Stimulated activated CD8-positive, alpha-beta memory T cell treated with anti-CD3 and anti-CD28 coated beads, Interleukin-12 subunit alpha, Interleukin-12 subunit beta, amount 100 ng/mL, for 1 hour (primary cell): ENCODE data around the gene MYO5A.
"Not testable (repeated sequence)": the region's sequence is repeated elsewhere in the genome, so short reads cannot be mapped to it uniquely, and the experiment has no call there.

Experiments
- DNase-seq: peaks from one replicate; pipeline ENCODE4 v3.0.0-alpha.2; 2020; ENCODE audit warnings: low read depth

MYO5A gene

GRCh38 chr15:52417957-52418356, 110.7 kb downstream of the MYO5A start:
- DNase-seq: no peak

GRCh38 chr15:52417521-52417920, 111.2 kb downstream of the MYO5A start:
- no peak for DNase-seq

- DNase-seq: not testable (repeated sequence)
Observed at GRCh38 chr15:52416566-52416965, 112.1 kb downstream of the MYO5A start.

- no peak for DNase-seq
Observed at GRCh38 chr15:52415628-52416027, 113.1 kb downstream of the MYO5A start.

- no peak for DNase-seq
Observed at GRCh38 chr15:52414936-52415335, 113.7 kb downstream of the MYO5A start.

GRCh38 chr15:52408823-52409222, 119.9 kb downstream of the MYO5A start:
- no peak for DNase-seq

- DNase-seq: no peak
Observed at GRCh38 chr15:52407374-52407773, 121.3 kb downstream of the MYO5A start.

- no peak for DNase-seq
Observed at GRCh38 chr15:52406601-52407000, 122.1 kb downstream of the MYO5A start.

- DNase-seq: no peak
Observed at GRCh38 chr15:52405856-52406255, 122.8 kb downstream of the MYO5A start.

GRCh38 chr15:52397118-52397517, 131.6 kb downstream of the MYO5A start:
- no peak for DNase-seq

- no peak for DNase-seq
Observed at GRCh38 chr15:52394118-52394517, 134.6 kb downstream of the MYO5A start.

- no peak for DNase-seq
Observed at GRCh38 chr15:52392008-52392687, 136.5 kb downstream of the MYO5A start.

- no peak for DNase-seq
Observed at GRCh38 chr15:52391069-52391468, 137.6 kb downstream of the MYO5A start.

GRCh38 chr15:52385670-52386069, 143.0 kb downstream of the MYO5A start:
- DNase-seq: no peak

- DNase-seq: no peak
Observed at GRCh38 chr15:52383100-52383588, 145.5 kb downstream of the MYO5A start.

GRCh38 chr15:52382647-52383046, 146.0 kb downstream of the MYO5A start:
- DNase-seq: no peak

- no peak for DNase-seq
Observed at GRCh38 chr15:52379395-52380106, 149.1 kb downstream of the MYO5A start.

- no peak for DNase-seq
Observed at GRCh38 chr15:52378746-52379394, 149.8 kb downstream of the MYO5A start.

- no peak for DNase-seq
Observed at GRCh38 chr15:52370010-52370409, 158.7 kb downstream of the MYO5A start.

GRCh38 chr15:52369455-52369854, 159.2 kb downstream of the MYO5A start:
- no peak for DNase-seq

- DNase-seq: no peak
Observed at GRCh38 chr15:52369030-52369429, 159.7 kb downstream of the MYO5A start.

GRCh38 chr15:52368402-52368801, 160.3 kb downstream of the MYO5A start:
- DNase-seq: no peak

GRCh38 chr15:52362497-52362896, 166.2 kb downstream of the MYO5A start:
- no peak for DNase-seq
